ENCODE data around the gene S100A12.

S100A12 gene

DNA sequence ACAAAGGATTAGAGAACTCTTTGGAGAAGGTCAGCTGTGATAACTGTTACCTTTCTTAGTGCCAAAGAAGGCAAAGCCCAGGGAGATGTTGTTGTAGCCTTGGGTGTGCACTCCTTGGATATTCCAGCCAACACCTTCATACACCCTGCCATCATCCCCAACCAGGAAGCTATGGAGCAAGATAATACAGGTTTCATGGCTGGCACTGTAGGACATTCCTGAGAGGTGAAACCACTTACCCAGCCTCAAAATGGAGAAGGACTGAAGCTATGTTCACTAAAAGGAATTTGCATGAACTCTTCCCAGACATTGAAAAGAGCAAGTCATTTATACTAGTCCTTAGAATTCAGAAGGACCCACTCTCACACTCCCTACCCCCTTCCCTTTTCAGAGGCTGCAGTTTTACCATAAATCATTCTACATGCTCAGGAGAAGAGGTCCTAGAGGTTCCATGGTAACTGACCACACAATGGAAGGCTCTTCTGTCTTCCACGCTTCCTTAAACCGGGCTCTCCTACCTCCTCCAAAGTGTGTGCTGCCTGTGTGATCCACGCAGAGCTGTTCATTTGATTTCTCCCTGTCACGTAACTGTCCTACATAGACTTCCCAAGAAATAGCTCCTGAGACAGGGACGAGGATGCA, 32.3 kb downstream of the S100A12 start:
- H3K27me3 ChIP-seq = peaks cover 33% of the 10 kb centered on the region
- no peaks in the 10 kb centered on the region for H3K4me1 ChIP-seq
- TF ChIP-seq, protein P1, sequence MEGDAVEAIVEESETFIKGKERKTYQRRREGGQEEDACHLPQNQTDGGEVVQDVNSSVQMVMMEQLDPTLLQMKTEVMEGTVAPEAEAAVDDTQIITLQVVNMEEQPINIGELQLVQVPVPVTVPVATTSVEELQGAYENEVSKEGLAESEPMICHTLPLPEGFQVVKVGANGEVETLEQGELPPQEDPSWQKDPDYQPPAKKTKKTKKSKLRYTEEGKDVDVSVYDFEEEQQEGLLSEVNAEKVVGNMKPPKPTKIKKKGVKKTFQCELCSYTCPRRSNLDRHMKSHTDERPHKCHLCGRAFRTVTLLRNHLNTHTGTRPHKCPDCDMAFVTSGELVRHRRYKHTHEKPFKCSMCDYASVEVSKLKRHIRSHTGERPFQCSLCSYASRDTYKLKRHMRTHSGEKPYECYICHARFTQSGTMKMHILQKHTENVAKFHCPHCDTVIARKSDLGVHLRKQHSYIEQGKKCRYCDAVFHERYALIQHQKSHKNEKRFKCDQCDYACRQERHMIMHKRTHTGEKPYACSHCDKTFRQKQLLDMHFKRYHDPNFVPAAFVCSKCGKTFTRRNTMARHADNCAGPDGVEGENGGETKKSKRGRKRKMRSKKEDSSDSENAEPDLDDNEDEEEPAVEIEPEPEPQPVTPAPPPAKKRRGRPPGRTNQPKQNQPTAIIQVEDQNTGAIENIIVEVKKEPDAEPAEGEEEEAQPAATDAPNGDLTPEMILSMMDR (IDR thresholded peaks at IDR 0.05; ENCODE audit: low read depth, low read length) = no peak
- H3K4me3 ChIP-seq (ENCODE audit: low read depth, low read length) = no peak overlapping the region
- no peak for DNase-seq
- H3K9me3 ChIP-seq = no peaks in the 10 kb centered on the region
- H3K36me3 ChIP-seq = no peaks in the 10 kb centered on the region

- TF ChIP-seq, protein P1 (IDR thresholded peaks at IDR 0.05; ENCODE audit: low read depth, low read length) = no peak
- no peaks in the 10 kb centered on the region for H3K36me3 ChIP-seq
- no peak for DNase-seq
- H3K4me3 ChIP-seq (ENCODE audit: low read depth, low read length) = no peak overlapping the region
- H3K4me1 ChIP-seq = no peaks in the 10 kb centered on the region
- H3K9me3 ChIP-seq = no peaks in the 10 kb centered on the region
- H3K27me3 ChIP-seq = peaks cover 38% of the 10 kb centered on the region
Observed at GRCh38 chr1:153342178-153342577, 33.2 kb downstream of the S100A12 start.

- Histone ChIP-seq H3K27me3 (peaks cover 35% of the 10 kb centered on the region), H3K4me3 (ENCODE audit: low read depth, low read length) (no peak overlapping the region), H3K4me1 (no peaks in the 10 kb centered on the region), H3K36me3 (no peaks in the 10 kb centered on the region), H3K9me3 (no peaks in the 10 kb centered on the region)
- no peak for DNase-seq
- TF ChIP-seq, protein P1 (IDR thresholded peaks at IDR 0.05; ENCODE audit: low read depth, low read length) = no peak
Observed at GRCh38 chr1:153341431-153341934, 33.9 kb downstream of the S100A12 start.

DNA sequence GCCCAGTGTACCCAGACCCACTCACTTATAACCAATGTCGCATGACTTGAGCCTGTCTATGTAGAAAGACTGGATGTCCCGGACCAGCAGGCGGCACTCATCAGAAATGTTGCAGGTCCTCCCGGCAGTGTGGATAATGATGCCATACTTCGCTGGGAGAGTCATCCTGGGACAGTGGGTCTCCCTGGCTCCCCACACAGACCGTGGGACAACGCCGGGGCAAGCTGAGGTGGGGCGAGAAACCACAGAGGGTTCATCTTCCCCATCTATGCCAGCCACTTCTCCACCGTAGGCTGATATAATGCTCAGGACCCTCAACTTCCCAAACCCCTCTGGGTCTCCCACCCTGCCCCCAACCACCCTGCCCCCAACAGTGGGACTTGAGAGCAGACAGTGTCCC, 35.1 kb downstream of the S100A12 start:
- TF ChIP-seq, protein P1 (IDR thresholded peaks at IDR 0.05; ENCODE audit: low read depth, low read length) = no peak
- Histone ChIP-seq H3K36me3 (no peaks in the 10 kb centered on the region), H3K4me3 (ENCODE audit: low read depth, low read length) (no peak overlapping the region), H3K9me3 (no peaks in the 10 kb centered on the region), H3K4me1 (no peaks in the 10 kb centered on the region), H3K27me3 (peaks cover 35% of the 10 kb centered on the region)
- DNase-seq = no peak

- Histone ChIP-seq H3K27me3 (peaks cover 35% of the 10 kb centered on the region), H3K4me3 (ENCODE audit: low read depth, low read length) (no peak overlapping the region), H3K36me3 (no peaks in the 10 kb centered on the region), H3K9me3 (no peaks in the 10 kb centered on the region), H3K4me1 (no peaks in the 10 kb centered on the region)
- TF ChIP-seq, protein P1 (IDR thresholded peaks at IDR 0.05; ENCODE audit: low read depth, low read length) = no peak
- DNase-seq = no peak
Observed at GRCh38 chr1:153339802-153340201, 35.6 kb downstream of the S100A12 start.

All from BE2C (cell line).